Neural cell (in vitro differentiated cells): ENCODE measurements around the gene EMC10. TPM values are rescaled to one million over a fixed set of nuclear protein-coding genes. Genes with fewer than 3 reads are reported as not detected.

Experiments used
- H2AFZ ChIP-seq: fragments of 200-600, 300-800 bp; sonication (generic), shearing (Covaris generic); 2 replicates; pipeline ENCODE4 v1.6.0; 2014; ENCODE audit warnings: low read depth, mild to moderate bottlenecking, antibody characterized with exemption, low read length, moderate library complexity
- H3F3A ChIP-seq: fragments of 200-600 bp; shearing (Covaris generic); 2 replicates; pipeline ENCODE4 v1.6.1; 2016; ENCODE audit warnings: mild to moderate bottlenecking, moderate library complexity, mixed read lengths, antibody characterized with exemption, low read length; ENCODE audit not compliant: insufficient read depth, poor library complexity, severe bottlenecking
- H3K27ac ChIP-seq: fragments of 200-600, 300-800 bp; sonication (generic), shearing (Covaris generic); 2 replicates; pipeline ENCODE4 v1.5.1; 2014; ENCODE audit warnings: mild to moderate bottlenecking, low read length, moderate library complexity
- H3K27me3 ChIP-seq: fragments of 300-800, 200-600 bp; sonication (generic), shearing (Covaris generic); 2 replicates; pipeline ENCODE4 v1.6.0; 2014; ENCODE audit warnings: mild to moderate bottlenecking, low read depth, low read length, moderate library complexity; ENCODE audit not compliant: insufficient read depth
- H3K36me3 ChIP-seq: fragments of 300-800, 200-600 bp; sonication (generic), shearing (Covaris generic); 2 replicates; pipeline ENCODE4 v1.5.1; 2014; ENCODE audit warnings: mild to moderate bottlenecking, antibody characterized with exemption, low read length, moderate library complexity; ENCODE audit not compliant: insufficient read depth
- H3K4me2 ChIP-seq: fragments of 300-800, 200-600 bp; sonication (generic), shearing (Covaris generic); 2 replicates; pipeline ENCODE4 v1.6.0; 2014; ENCODE audit warnings: mild to moderate bottlenecking, low read length
- H3K4me3 ChIP-seq: fragments of 300-800, 200-600 bp; sonication (generic), shearing (Covaris generic); 2 replicates; pipeline ENCODE4 v1.5.1; 2014; ENCODE audit warnings: mild to moderate bottlenecking, low read length, moderate library complexity
- H3K79me2 ChIP-seq: fragments of 200-600 bp; shearing (Covaris generic); replicated peaks from 2 replicates; pipeline ENCODE4 v1.6.0; 2014; ENCODE audit warnings: mild to moderate bottlenecking, low read length, moderate library complexity; ENCODE audit not compliant: insufficient read depth
- H3K9ac ChIP-seq: fragments of 300-800, 200-600 bp; sonication (generic), shearing (Covaris generic); 2 replicates; pipeline ENCODE4 v1.6.1; 2016; ENCODE audit warnings: mild to moderate bottlenecking, low read length, mixed read lengths
- H3K9me2 ChIP-seq: fragments of 200-600 bp; shearing (Covaris generic); 2 replicates; pipeline ENCODE4 v1.6.1; 2016; ENCODE audit warnings: mild to moderate bottlenecking, low read length, mixed read lengths; ENCODE audit not compliant: insufficient read depth
- H3K9me3 ChIP-seq: fragments of 200-600, 300-800 bp; sonication (generic), shearing (Covaris generic); 2 replicates; pipeline ENCODE4 v1.6.1; 2016; ENCODE audit warnings: mild to moderate bottlenecking, mixed run types, low read length, moderate library complexity, mixed read lengths
- H4K20me1 ChIP-seq: fragments of 200-600 bp; shearing (Covaris generic); 2 replicates; pipeline ENCODE4 v1.6.1; 2016; ENCODE audit warnings: mild to moderate bottlenecking, mixed run types; ENCODE audit not compliant: insufficient read depth
- EP300 ChIP-seq: fragments of 450-650 bp; conservative IDR thresholded peaks from 2 replicates; pipeline ENCODE4 v1.6.1; 2014; ENCODE audit warnings: antibody characterized with exemption, mild to moderate bottlenecking, moderate library complexity; ENCODE audit not compliant: poor library complexity, severe bottlenecking
- EZH2 ChIP-seq: fragments of 200-600, 300-800 bp; shearing (Covaris generic), sonication (generic); IDR thresholded peaks from 2 replicates; pipeline ENCODE4 v1.6.1; 2014; ENCODE audit warnings: antibody characterized with exemption, low read length, borderline replicate concordance, mild to moderate bottlenecking; ENCODE audit not compliant: insufficient read depth, poor library complexity, severe bottlenecking
- MXI1 ChIP-seq: fragments of 450-650 bp; conservative IDR thresholded peaks from 2 replicates; pipeline ENCODE4 v1.6.1; 2014; ENCODE audit warnings: antibody characterized with exemption, mild to moderate bottlenecking; ENCODE audit not compliant: poor library complexity, severe bottlenecking
- POLR2AphosphoS5 ChIP-seq: IDR thresholded peaks from 2 replicates; pipeline ENCODE4 v1.6.1; 2012
- RAD21 ChIP-seq: fragments of 450-650 bp; conservative IDR thresholded peaks from 2 replicates; pipeline ENCODE4 v1.6.1; 2014; ENCODE audit warnings: antibody characterized with exemption, mild to moderate bottlenecking, moderate library complexity
- SMC3 ChIP-seq: fragments of 450-650 bp; conservative IDR thresholded peaks from 2 replicates; pipeline ENCODE4 v1.6.1; 2014; ENCODE audit warnings: antibody characterized with exemption, mild to moderate bottlenecking, moderate library complexity; ENCODE audit not compliant: poor library complexity
- TAF1 ChIP-seq: IDR thresholded peaks from 2 replicates; pipeline ENCODE4 v1.6.1; 2012; ENCODE audit warnings: low read depth
- polyA plus RNA-seq: library from polyadenylated mRNA; depleted of rRNA; stranded (reverse); fragments of >200 nt; gene quantifications from 2 replicates; pipeline ENCODE4 v1.2.3, GENCODE V29; 2014
- TF ChIP-seq, protein P1 (sequence below): IDR thresholded peaks from 2 replicates; pipeline ENCODE4 v1.6.1; 2012; ENCODE audit warnings: borderline replicate concordance
- TF ChIP-seq, protein P2 (sequence below): fragments of 450-650 bp; IDR thresholded peaks from 2 replicates; pipeline ENCODE4 v1.5.1; 2014; ENCODE audit warnings: antibody characterized with exemption, mild to moderate bottlenecking, moderate library complexity; ENCODE audit not compliant: poor library complexity, severe bottlenecking

Gene EMC10
- polyA plus RNA-seq, 1 donor from 2014 or later, result 233 TPM

DNA sequence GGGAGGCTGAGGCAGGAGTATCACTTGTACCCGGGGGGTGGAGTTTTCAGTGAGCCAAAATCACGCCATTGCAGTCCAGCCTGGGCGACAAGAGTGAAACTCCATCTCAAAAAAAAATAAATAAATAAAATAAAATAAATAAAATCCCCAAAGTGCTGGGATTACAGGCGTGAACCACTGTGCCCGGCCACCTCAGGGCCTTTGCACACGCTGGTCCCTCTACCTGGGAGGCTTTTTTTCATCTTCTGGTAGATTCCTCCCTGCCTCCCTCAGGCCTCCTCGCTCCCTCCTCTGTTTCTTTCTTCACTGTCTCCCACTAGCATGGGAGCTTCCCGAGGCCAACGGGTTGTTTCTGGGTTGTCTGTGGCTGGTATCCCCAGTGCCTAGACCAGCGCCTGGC, 28.6 kb upstream of the EMC10 start:
- Histone ChIP-seq H3F3A (no peaks in the 10 kb centered on the region), H3K27me3 (no peaks in the 10 kb centered on the region), H3K36me3 (no peaks in the 10 kb centered on the region)

DNA sequence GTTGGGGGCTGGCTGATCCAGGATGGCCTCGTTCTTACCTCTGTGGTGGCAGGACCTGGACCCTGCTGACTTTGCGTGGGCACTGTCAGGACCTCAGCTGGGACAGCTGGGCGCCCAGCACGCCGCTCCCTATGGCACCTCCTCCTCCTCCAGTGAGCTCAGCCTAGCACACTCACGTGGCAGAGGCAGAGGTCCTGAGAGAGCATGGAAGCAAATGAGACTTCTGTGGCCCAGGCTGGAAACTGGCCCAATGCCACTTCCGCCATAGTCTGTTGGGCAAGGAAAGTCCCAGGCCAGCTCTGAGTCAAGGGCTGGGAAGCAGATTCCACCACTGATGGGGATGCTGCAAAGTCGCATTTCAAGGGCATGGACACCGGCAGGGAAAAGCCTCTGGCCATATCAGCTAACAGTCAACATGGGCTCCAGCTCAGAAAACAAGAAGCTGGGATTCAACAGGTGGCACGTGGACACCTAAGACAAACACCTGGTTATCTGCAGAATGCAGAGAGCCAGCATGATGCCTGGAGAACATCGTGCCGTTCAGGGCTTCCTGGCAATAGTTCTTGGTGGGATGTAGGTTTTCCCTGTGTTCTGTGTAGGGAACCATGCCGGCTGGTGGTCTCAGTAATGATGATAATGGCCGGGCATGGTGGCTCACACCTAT, 26.9 kb upstream of the EMC10 start:
- Histone ChIP-seq H3K79me2 (no peaks in the 10 kb centered on the region), H3K9ac (no peak overlapping the region)

More for the DNA sequence above, 28.6 kb upstream of the EMC10 start:
- H3K4me2 ChIP-seq, result no peak overlapping the region
- no peak overlapping the region for H3K4me3 ChIP-seq
- no peak overlapping the region for H2AFZ ChIP-seq
- H3K79me2 ChIP-seq, result no peaks in the 10 kb centered on the region
- H4K20me1 ChIP-seq, result no peaks in the 10 kb centered on the region
- TF ChIP-seq POLR2AphosphoS5 (no peak), RAD21 (no peak), MXI1 (no peak), SMC3 (no peak), EP300 (no peak), TAF1 (no peak), EZH2 (no peak)
- TF ChIP-seq, protein P1, sequence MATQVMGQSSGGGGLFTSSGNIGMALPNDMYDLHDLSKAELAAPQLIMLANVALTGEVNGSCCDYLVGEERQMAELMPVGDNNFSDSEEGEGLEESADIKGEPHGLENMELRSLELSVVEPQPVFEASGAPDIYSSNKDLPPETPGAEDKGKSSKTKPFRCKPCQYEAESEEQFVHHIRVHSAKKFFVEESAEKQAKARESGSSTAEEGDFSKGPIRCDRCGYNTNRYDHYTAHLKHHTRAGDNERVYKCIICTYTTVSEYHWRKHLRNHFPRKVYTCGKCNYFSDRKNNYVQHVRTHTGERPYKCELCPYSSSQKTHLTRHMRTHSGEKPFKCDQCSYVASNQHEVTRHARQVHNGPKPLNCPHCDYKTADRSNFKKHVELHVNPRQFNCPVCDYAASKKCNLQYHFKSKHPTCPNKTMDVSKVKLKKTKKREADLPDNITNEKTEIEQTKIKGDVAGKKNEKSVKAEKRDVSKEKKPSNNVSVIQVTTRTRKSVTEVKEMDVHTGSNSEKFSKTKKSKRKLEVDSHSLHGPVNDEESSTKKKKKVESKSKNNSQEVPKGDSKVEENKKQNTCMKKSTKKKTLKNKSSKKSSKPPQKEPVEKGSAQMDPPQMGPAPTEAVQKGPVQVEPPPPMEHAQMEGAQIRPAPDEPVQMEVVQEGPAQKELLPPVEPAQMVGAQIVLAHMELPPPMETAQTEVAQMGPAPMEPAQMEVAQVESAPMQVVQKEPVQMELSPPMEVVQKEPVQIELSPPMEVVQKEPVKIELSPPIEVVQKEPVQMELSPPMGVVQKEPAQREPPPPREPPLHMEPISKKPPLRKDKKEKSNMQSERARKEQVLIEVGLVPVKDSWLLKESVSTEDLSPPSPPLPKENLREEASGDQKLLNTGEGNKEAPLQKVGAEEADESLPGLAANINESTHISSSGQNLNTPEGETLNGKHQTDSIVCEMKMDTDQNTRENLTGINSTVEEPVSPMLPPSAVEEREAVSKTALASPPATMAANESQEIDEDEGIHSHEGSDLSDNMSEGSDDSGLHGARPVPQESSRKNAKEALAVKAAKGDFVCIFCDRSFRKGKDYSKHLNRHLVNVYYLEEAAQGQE, result no peak
- TF ChIP-seq, protein P2, sequence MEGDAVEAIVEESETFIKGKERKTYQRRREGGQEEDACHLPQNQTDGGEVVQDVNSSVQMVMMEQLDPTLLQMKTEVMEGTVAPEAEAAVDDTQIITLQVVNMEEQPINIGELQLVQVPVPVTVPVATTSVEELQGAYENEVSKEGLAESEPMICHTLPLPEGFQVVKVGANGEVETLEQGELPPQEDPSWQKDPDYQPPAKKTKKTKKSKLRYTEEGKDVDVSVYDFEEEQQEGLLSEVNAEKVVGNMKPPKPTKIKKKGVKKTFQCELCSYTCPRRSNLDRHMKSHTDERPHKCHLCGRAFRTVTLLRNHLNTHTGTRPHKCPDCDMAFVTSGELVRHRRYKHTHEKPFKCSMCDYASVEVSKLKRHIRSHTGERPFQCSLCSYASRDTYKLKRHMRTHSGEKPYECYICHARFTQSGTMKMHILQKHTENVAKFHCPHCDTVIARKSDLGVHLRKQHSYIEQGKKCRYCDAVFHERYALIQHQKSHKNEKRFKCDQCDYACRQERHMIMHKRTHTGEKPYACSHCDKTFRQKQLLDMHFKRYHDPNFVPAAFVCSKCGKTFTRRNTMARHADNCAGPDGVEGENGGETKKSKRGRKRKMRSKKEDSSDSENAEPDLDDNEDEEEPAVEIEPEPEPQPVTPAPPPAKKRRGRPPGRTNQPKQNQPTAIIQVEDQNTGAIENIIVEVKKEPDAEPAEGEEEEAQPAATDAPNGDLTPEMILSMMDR, result no peak
- no peaks in the 10 kb centered on the region for H3K9me3 ChIP-seq
- no peaks in the 10 kb centered on the region for H3K9me2 ChIP-seq
- H3K27ac ChIP-seq, result no peak overlapping the region
- H3K9ac ChIP-seq, result no peak overlapping the region

More for the DNA sequence above, 26.9 kb upstream of the EMC10 start:
- H3K27ac ChIP-seq, result no peak overlapping the region
- TF ChIP-seq TAF1, result no peak
- TF ChIP-seq, protein P1, result no peak
- TF ChIP-seq EZH2, result no peak
- TF ChIP-seq SMC3, result no peak
- no peak for TF ChIP-seq EP300
- TF ChIP-seq POLR2AphosphoS5, result no peak
- TF ChIP-seq MXI1, result no peak
- TF ChIP-seq RAD21, result no peak
- TF ChIP-seq, protein P2, result no peak
- H2AFZ ChIP-seq, result no peak overlapping the region
- H3K27me3 ChIP-seq, result no peaks in the 10 kb centered on the region
- no peak overlapping the region for H3K4me3 ChIP-seq
- no peaks in the 10 kb centered on the region for H4K20me1 ChIP-seq
- H3K9me3 ChIP-seq, result no peaks in the 10 kb centered on the region
- no peaks in the 10 kb centered on the region for H3K36me3 ChIP-seq
- H3K4me2 ChIP-seq, result no peak overlapping the region
- no peaks in the 10 kb centered on the region for H3F3A ChIP-seq
- H3K9me2 ChIP-seq, result no peaks in the 10 kb centered on the region
